HL-60 (cell line): ENCODE results near the gene MSANTD3.

Experiments
- GABPA ChIP-seq: IDR thresholded peaks from 2 replicates; pipeline ENCODE4 v1.6.1; 2012; ENCODE audit warnings: low read depth
- POLR2AphosphoS5 ChIP-seq: IDR thresholded peaks from 2 replicates; pipeline ENCODE4 v1.6.1; 2012; ENCODE audit warnings: low read depth
- TF ChIP-seq, protein P1 (sequence below): IDR thresholded peaks from one replicate; pipeline ENCODE4 v1.5.1; 2011; ENCODE audit warnings: low read length, control low read depth, inconsistent platforms; ENCODE audit not compliant: insufficient read depth

DNA sequence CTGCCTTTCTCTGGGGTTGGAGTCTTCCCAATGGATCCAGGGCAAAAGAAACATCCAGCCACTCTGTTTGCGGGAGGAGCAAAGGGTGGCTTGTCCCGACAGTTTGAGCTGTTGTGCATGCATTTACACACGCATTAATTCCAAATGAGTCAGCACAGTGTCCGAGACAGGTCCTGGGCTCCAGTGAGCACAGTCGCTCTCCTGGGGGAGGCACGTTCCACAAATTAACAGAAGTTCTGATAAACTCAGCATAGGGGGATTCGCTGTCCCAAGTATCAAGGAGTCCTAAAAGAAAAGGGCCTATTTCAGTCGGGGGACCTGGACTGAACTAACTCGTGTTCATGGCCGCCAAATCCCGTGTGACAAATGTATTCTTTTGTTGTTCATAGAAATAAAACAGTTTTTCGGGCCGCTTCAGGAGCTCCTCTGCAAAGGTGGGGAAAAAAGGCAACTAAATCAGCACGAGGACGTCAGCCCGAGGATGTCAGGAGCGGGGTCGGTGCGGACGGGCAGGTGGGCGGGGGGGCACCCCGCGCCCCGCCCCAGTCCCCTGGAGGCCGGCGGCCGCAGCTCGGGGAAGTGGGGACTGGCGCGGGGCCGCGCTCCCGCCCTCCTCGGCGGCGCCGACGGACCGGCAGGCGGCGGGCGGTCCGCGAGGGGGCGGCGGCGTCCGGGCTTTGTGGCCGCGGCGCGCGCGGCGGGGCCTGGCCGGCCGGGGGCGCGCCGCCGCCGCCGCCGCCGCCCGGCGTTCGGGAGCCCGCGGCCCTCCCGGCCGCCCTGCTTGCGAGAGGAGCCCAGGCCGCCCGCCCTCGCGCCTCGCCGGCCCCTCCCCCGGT is at the start of gene MSANTD3:
- TF ChIP-seq, protein P1, sequence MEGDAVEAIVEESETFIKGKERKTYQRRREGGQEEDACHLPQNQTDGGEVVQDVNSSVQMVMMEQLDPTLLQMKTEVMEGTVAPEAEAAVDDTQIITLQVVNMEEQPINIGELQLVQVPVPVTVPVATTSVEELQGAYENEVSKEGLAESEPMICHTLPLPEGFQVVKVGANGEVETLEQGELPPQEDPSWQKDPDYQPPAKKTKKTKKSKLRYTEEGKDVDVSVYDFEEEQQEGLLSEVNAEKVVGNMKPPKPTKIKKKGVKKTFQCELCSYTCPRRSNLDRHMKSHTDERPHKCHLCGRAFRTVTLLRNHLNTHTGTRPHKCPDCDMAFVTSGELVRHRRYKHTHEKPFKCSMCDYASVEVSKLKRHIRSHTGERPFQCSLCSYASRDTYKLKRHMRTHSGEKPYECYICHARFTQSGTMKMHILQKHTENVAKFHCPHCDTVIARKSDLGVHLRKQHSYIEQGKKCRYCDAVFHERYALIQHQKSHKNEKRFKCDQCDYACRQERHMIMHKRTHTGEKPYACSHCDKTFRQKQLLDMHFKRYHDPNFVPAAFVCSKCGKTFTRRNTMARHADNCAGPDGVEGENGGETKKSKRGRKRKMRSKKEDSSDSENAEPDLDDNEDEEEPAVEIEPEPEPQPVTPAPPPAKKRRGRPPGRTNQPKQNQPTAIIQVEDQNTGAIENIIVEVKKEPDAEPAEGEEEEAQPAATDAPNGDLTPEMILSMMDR, result no peak
- TF ChIP-seq POLR2AphosphoS5 (no peak), GABPA (no peak)
